ENCODE results near the gene CNTRL.

CNTRL gene

GRCh38 chr9:121207371-121207940 lies 132.7 kb downstream of the CNTRL start:
- Histone ChIP-seq H3K9me3 (ENCODE audit: control insufficient read depth in 1 of 2, low read length in 2 of 2) (no peaks in the 10 kb centered on the region), H3K36me3 (ENCODE audit: control insufficient read depth in 1 of 2, insufficient read depth in 2 of 2, low read length in 2 of 2) (no peaks in the 10 kb centered on the region), H3K4me3 (ENCODE audit: low read depth in 1 of 2, low read length in 2 of 2) (no peak overlapping the region), H3K4me1 (ENCODE audit: control insufficient read depth in 1 of 2, insufficient read depth in 2 of 2, low read length in 2 of 2) (peaks cover 0 to under 1% of the 10 kb centered on the region in 2 donors), H3K27ac (ENCODE audit: low read depth, low read length) (no peak overlapping the region), H3K9ac (ENCODE audit: low read depth in 1 of 2, low read length in 2 of 2) (no peak overlapping the region), H3K27me3 (ENCODE audit: control insufficient read depth in 1 of 2, insufficient read depth in 2 of 2, low read length in 2 of 2) (no peaks in the 10 kb centered on the region)

GRCh38 chr9:121210536-121210935 lies 135.8 kb downstream of the CNTRL start:
- Histone ChIP-seq H3K9ac (ENCODE audit: low read depth in 1 of 2, low read length in 2 of 2) (no peak overlapping the region), H3K4me3 (ENCODE audit: low read depth in 1 of 2, low read length in 2 of 2) (no peak overlapping the region), H3K9me3 (ENCODE audit: control insufficient read depth in 1 of 2, low read length in 2 of 2) (no peaks in the 10 kb centered on the region), H3K27ac (ENCODE audit: low read depth, low read length) (no peak overlapping the region), H3K36me3 (ENCODE audit: control insufficient read depth in 1 of 2, insufficient read depth in 2 of 2, low read length in 2 of 2) (no peaks in the 10 kb centered on the region), H3K4me1 (ENCODE audit: control insufficient read depth in 1 of 2, insufficient read depth in 2 of 2, low read length in 2 of 2) (peaks cover 0 to 4% of the 10 kb centered on the region in 2 donors), H3K27me3 (ENCODE audit: control insufficient read depth in 1 of 2, insufficient read depth in 2 of 2, low read length in 2 of 2) (no peaks in the 10 kb centered on the region)

- peaks cover 0 to 4% of the 10 kb centered on the region in 2 donors for H3K4me1 ChIP-seq (ENCODE audit: control insufficient read depth in 1 of 2, insufficient read depth in 2 of 2, low read length in 2 of 2)
- no peak overlapping the region for H3K27ac ChIP-seq (ENCODE audit: low read depth, low read length)
- H3K9ac ChIP-seq (ENCODE audit: low read depth in 1 of 2, low read length in 2 of 2): no peak overlapping the region
- H3K9me3 ChIP-seq (ENCODE audit: control insufficient read depth in 1 of 2, low read length in 2 of 2): no peaks in the 10 kb centered on the region
- H3K4me3 ChIP-seq (ENCODE audit: low read depth in 1 of 2, low read length in 2 of 2): no peak overlapping the region
- H3K27me3 ChIP-seq (ENCODE audit: control insufficient read depth in 1 of 2, insufficient read depth in 2 of 2, low read length in 2 of 2): no peaks in the 10 kb centered on the region
- no peaks in the 10 kb centered on the region for H3K36me3 ChIP-seq (ENCODE audit: control insufficient read depth in 1 of 2, insufficient read depth in 2 of 2, low read length in 2 of 2)
These were observed 138.5 kb downstream of the CNTRL start for GRCh38 chr9:121213136-121213806.

- Histone ChIP-seq H3K4me3 (ENCODE audit: low read depth in 1 of 2, low read length in 2 of 2) (no peak overlapping the region), H3K36me3 (ENCODE audit: control insufficient read depth in 1 of 2, insufficient read depth in 2 of 2, low read length in 2 of 2) (no peaks in the 10 kb centered on the region), H3K9ac (ENCODE audit: low read depth in 1 of 2, low read length in 2 of 2) (no peak overlapping the region), H3K9me3 (ENCODE audit: control insufficient read depth in 1 of 2, low read length in 2 of 2) (no peaks in the 10 kb centered on the region), H3K27ac (ENCODE audit: low read depth, low read length) (no peak overlapping the region), H3K4me1 (ENCODE audit: control insufficient read depth in 1 of 2, insufficient read depth in 2 of 2, low read length in 2 of 2) (peaks cover 0 to 4% of the 10 kb centered on the region in 2 donors), H3K27me3 (ENCODE audit: control insufficient read depth in 1 of 2, insufficient read depth in 2 of 2, low read length in 2 of 2) (no peaks in the 10 kb centered on the region)
These were observed 139.2 kb downstream of the CNTRL start for GRCh38 chr9:121214005-121214404.

GRCh38 chr9:121216271-121216805 lies 141.6 kb downstream of the CNTRL start:
- H3K9ac ChIP-seq (ENCODE audit: low read depth in 1 of 2, low read length in 2 of 2): no peak overlapping the region

GRCh38 chr9:121217609-121218292 lies 143.0 kb downstream of the CNTRL start:
- H3K27ac ChIP-seq (ENCODE audit: low read depth, low read length): no peak overlapping the region
- no peaks in the 10 kb centered on the region for H3K9me3 ChIP-seq (ENCODE audit: control insufficient read depth in 1 of 2, low read length in 2 of 2)
- no peaks in the 10 kb centered on the region for H3K36me3 ChIP-seq (ENCODE audit: control insufficient read depth in 1 of 2, insufficient read depth in 2 of 2, low read length in 2 of 2)
- H3K27me3 ChIP-seq (ENCODE audit: control insufficient read depth in 1 of 2, insufficient read depth in 2 of 2, low read length in 2 of 2): no peaks in the 10 kb centered on the region
- no peak overlapping the region for H3K9ac ChIP-seq (ENCODE audit: low read depth in 1 of 2, low read length in 2 of 2)
- no peak overlapping the region for H3K4me3 ChIP-seq (ENCODE audit: low read depth in 1 of 2, low read length in 2 of 2)
- H3K4me1 ChIP-seq (ENCODE audit: control insufficient read depth in 1 of 2, insufficient read depth in 2 of 2, low read length in 2 of 2): peaks cover 0 to 4% of the 10 kb centered on the region in 2 donors

More at GRCh38 chr9:121216271-121216805, 141.6 kb downstream of the CNTRL start:
- Histone ChIP-seq H3K9me3 (ENCODE audit: control insufficient read depth in 1 of 2, low read length in 2 of 2) (no peaks in the 10 kb centered on the region), H3K4me1 (ENCODE audit: control insufficient read depth in 1 of 2, insufficient read depth in 2 of 2, low read length in 2 of 2) (peaks cover 0 to 4% of the 10 kb centered on the region in 2 donors), H3K4me3 (ENCODE audit: low read depth in 1 of 2, low read length in 2 of 2) (no peak overlapping the region), H3K27me3 (ENCODE audit: control insufficient read depth in 1 of 2, insufficient read depth in 2 of 2, low read length in 2 of 2) (no peaks in the 10 kb centered on the region), H3K36me3 (ENCODE audit: control insufficient read depth in 1 of 2, insufficient read depth in 2 of 2, low read length in 2 of 2) (no peaks in the 10 kb centered on the region), H3K27ac (ENCODE audit: low read depth, low read length) (no peak overlapping the region)

- H3K36me3 ChIP-seq (ENCODE audit: control insufficient read depth in 1 of 2, insufficient read depth in 2 of 2, low read length in 2 of 2): no peaks in the 10 kb centered on the region
- no peaks in the 10 kb centered on the region for H3K27me3 ChIP-seq (ENCODE audit: control insufficient read depth in 1 of 2, insufficient read depth in 2 of 2, low read length in 2 of 2)
- no peak overlapping the region for H3K9ac ChIP-seq (ENCODE audit: low read depth in 1 of 2, low read length in 2 of 2)
- H3K9me3 ChIP-seq (ENCODE audit: control insufficient read depth in 1 of 2, low read length in 2 of 2): no peaks in the 10 kb centered on the region
- H3K4me1 ChIP-seq (ENCODE audit: control insufficient read depth in 1 of 2, insufficient read depth in 2 of 2, low read length in 2 of 2): no peaks in the 10 kb centered on the region
- no peak overlapping the region for H3K4me3 ChIP-seq (ENCODE audit: low read depth in 1 of 2, low read length in 2 of 2)
- no peak overlapping the region for H3K27ac ChIP-seq (ENCODE audit: low read depth, low read length)
These were observed 143.7 kb downstream of the CNTRL start for GRCh38 chr9:121218357-121219027.

GRCh38 chr9:121219530-121219929 lies 144.8 kb downstream of the CNTRL start:
- no peak overlapping the region for H3K9ac ChIP-seq (ENCODE audit: low read depth in 1 of 2, low read length in 2 of 2)
- no peaks in the 10 kb centered on the region for H3K27me3 ChIP-seq (ENCODE audit: control insufficient read depth in 1 of 2, insufficient read depth in 2 of 2, low read length in 2 of 2)
- H3K27ac ChIP-seq (ENCODE audit: low read depth, low read length): no peak overlapping the region
- no peaks in the 10 kb centered on the region for H3K9me3 ChIP-seq (ENCODE audit: control insufficient read depth in 1 of 2, low read length in 2 of 2)
- no peaks in the 10 kb centered on the region for H3K36me3 ChIP-seq (ENCODE audit: control insufficient read depth in 1 of 2, insufficient read depth in 2 of 2, low read length in 2 of 2)
- H3K4me3 ChIP-seq (ENCODE audit: low read depth in 1 of 2, low read length in 2 of 2): no peak overlapping the region
- no peaks in the 10 kb centered on the region for H3K4me1 ChIP-seq (ENCODE audit: control insufficient read depth in 1 of 2, insufficient read depth in 2 of 2, low read length in 2 of 2)

GRCh38 chr9:121220996-121221663 lies 146.4 kb downstream of the CNTRL start:
- H3K4me3 ChIP-seq (ENCODE audit: low read depth in 1 of 2, low read length in 2 of 2): no peak overlapping the region
- H3K27me3 ChIP-seq (ENCODE audit: control insufficient read depth in 1 of 2, insufficient read depth in 2 of 2, low read length in 2 of 2): no peaks in the 10 kb centered on the region
- H3K4me1 ChIP-seq (ENCODE audit: control insufficient read depth in 1 of 2, insufficient read depth in 2 of 2, low read length in 2 of 2): no peaks in the 10 kb centered on the region
- no peaks in the 10 kb centered on the region for H3K36me3 ChIP-seq (ENCODE audit: control insufficient read depth in 1 of 2, insufficient read depth in 2 of 2, low read length in 2 of 2)
- no peaks in the 10 kb centered on the region for H3K9me3 ChIP-seq (ENCODE audit: control insufficient read depth in 1 of 2, low read length in 2 of 2)
- H3K9ac ChIP-seq (ENCODE audit: low read depth in 1 of 2, low read length in 2 of 2): no peak overlapping the region
- no peak overlapping the region for H3K27ac ChIP-seq (ENCODE audit: low read depth, low read length)
